Spleen (tissue), 11 donors: ENCODE data around the gene MUC4. TPM values are rescaled to one million over a fixed set of nuclear protein-coding genes. Genes with fewer than 3 reads are reported as not detected.

ENCODE experiments used
- microRNA-seq, 3 donors: library from miRNA; unstranded; fragments of <30 nt; microRNA quantifications; one replicate each; pipeline versions ENCODE4 to v1.1.0, GENCODE V29; 2019 to 2020
- polyA plus RNA-seq, 3 donors: library from polyadenylated mRNA; stranded (reverse); fragments of 200-250 nt; gene quantifications; one replicate each; pipeline ENCODE4 v1.2.1, GENCODE V29; 2013
- small RNA-seq, 4 donors: library from RNA; depleted of rRNA; stranded (forward); fragments of <200 nt; gene quantifications; one replicate each; pipeline ENCODE3, GENCODE V24; 2016
- total RNA-seq, 7 donors: library from RNA; depleted of rRNA in 3 of 7; stranded (reverse); fragments of >200 nt in 3 of 7; fragmentation: NEBNext Ultra II Directional in 4 of 7; extraction: Animal tissue kit (Norgen Biotek cat#: 25700) in 4 of 7; gene quantifications; one replicate each; pipeline versions ENCODE4 v1.1.0 to v1.2.1, GENCODE V29; 2016 to 2021
- donor health status: healthy with polysubstance abuse.
- donor health status: DM: no; HTN: no; CAD: no; lungs with moderate emphysema.
- donor health status: DM: no; HTN: no; CAD: no.
- donor health status: Bipolar disorder and iron deficiency.
- donor health status: healthy.
- donor health status: DM: no; HTN: no; CAD: no.
- donor health status: DM: yes; HTN: yes; CAD: no.

MUC4 gene
- total and polyA plus RNA-seq, 10 donors: 0.02 to 0.03 TPM; not detected in 8

Small RNA genes lying within 50 kb of the gene (microRNA-seq; reads per million reads assigned to microRNA genes)
- 0 to 0.35 (median 0) reads per million in 3 donors for gene MIR570

Small RNA genes lying within 50 kb of the gene (small RNA-seq; reads per million reads assigned to genes)
- gene MIR570: 0 to 0.12 (median 0) reads per million in 4 donors

Other genes with a start within 250 kb of the MUC4 start
- 1 to 10 TPM; 1.9 to 6.8 (median 3.5) TPM for gene APOD, start 228.0 kb downstream of the MUC4 start, total RNA-seq
- gene APOD, start 228.0 kb downstream of the MUC4 start, polyA plus RNA-seq: 10 to 100 TPM in 2 of 3 donors, 1 to 10 TPM in 1; 4.6 to 50.5 (median 11.0) TPM
- gene MUC20, start 91.0 kb downstream of the MUC4 start, total RNA-seq: 10 to 100 TPM in 1 of 7 donors, 1 to 10 TPM in 6; 1.8 to 13.6 (median 3.2) TPM
- gene MUC20, start 91.0 kb downstream of the MUC4 start, polyA plus RNA-seq: 1 to 10 TPM in 2 of 3 donors, under 1 TPM in 1; 0.38 to 5.4 (median 3.3) TPM
- gene TNK2, start 96.6 kb upstream of the MUC4 start, total RNA-seq: 100 to 1,000 TPM in 2 of 7 donors, 10 to 100 TPM in 5; 34.4 to 104 (median 81.4) TPM
- gene TNK2, start 96.6 kb upstream of the MUC4 start, polyA plus RNA-seq: 10 to 100 TPM; 30.6 to 86.4 (median 71.0) TPM